NT2/D1 (cell line): ENCODE data around the gene PLEKHB1.

Experiments used
- SUZ12 ChIP-seq: IDR thresholded peaks from 2 replicates; pipeline ENCODE4 v1.6.1; 2011; ENCODE audit not compliant: insufficient read length, insufficient read depth; ENCODE audit errors: extremely low read depth
- YY1 ChIP-seq: IDR thresholded peaks from 2 replicates; pipeline ENCODE4 v1.6.1; 2011; ENCODE audit not compliant: insufficient read length, insufficient read depth
- ZNF274 ChIP-seq: IDR thresholded peaks from 2 replicates; pipeline ENCODE4 v1.6.1; 2011; ENCODE audit warnings: mild to moderate bottlenecking, low read depth, low read length

GRCh38 chr11:73647459-73648100 lies 1.2 kb downstream of the PLEKHB1 start:
- TF ChIP-seq SUZ12, result no peak
- TF ChIP-seq YY1, result no peak
- TF ChIP-seq ZNF274, result no peak
